K562 (cell line): ENCODE measurements around the gene EHBP1L1. TPM values are rescaled to one million over a fixed set of nuclear protein-coding genes. Genes with fewer than 3 reads are reported as not detected.
A peak's percentile ranks its signal among the peaks of the same experiment; 100 is the strongest.

Experiments used
- ARID1B ChIP-seq: fragments of 450-650 bp; IDR thresholded peaks from 2 replicates; pipeline ENCODE4 v1.6.1; 2016; ENCODE audit warnings: antibody characterized with exemption, mild to moderate bottlenecking, inconsistent platforms
- ASH1L ChIP-seq: fragments of 450-650 bp; IDR thresholded peaks from 2 replicates; pipeline ENCODE4 v1.6.1; 2018; ENCODE audit warnings: borderline replicate concordance, mild to moderate bottlenecking, low read depth; ENCODE audit not compliant: partially characterized antibody
- CTBP1 ChIP-seq: fragments of 450-650 bp; IDR thresholded peaks from 2 replicates; pipeline ENCODE4 v1.6.1; 2016; ENCODE audit warnings: borderline replicate concordance
- ELF4 ChIP-seq: fragments of 450-650 bp; formaldehyde crosslinking; IDR thresholded peaks from 2 replicates; pipeline ENCODE4 v1.4.0; 2022; ENCODE audit warnings: missing genetic modification characterization
- HDAC1 ChIP-seq, 2 experiments: fragments of 450-650 bp; IDR thresholded peaks; 2 replicates each; pipeline ENCODE4 v1.6.1; 2016 to 2017; ENCODE audit warnings: inconsistent platforms in 1 of 2, mild to moderate bottlenecking in 1 of 2, moderate library complexity in 1 of 2
- HSF4 ChIP-seq: fragments of 250-450 bp; sonication (Bioruptor Pico); IDR thresholded peaks from 2 replicates; pipeline ENCODE4 v2.1.2; 2022; ENCODE audit warnings: mild to moderate bottlenecking, moderate library complexity, borderline replicate concordance
- NR2C2 ChIP-seq, 2 experiments: fragments of 200-800 bp in 1 of 2; sonication (Bioruptor generic) in 1 of 2; sonication (generic) in 1 of 2; formaldehyde crosslinking in 1 of 2; IDR thresholded peaks; 2 replicates each; pipeline versions ENCODE4 v1.6.1 to v1.8.0; 2016 to 2022; ENCODE audit warnings: mild to moderate bottlenecking in 1 of 2, missing compliant biosample characterization in 1 of 2, missing genetic modification characterization in 1 of 2, missing genetic modification reagents in 1 of 2
- RAD51 ChIP-seq: fragments of 450-650 bp; IDR thresholded peaks from 2 replicates; pipeline ENCODE4 v1.7.1; 2016; ENCODE audit warnings: low read depth, mild to moderate bottlenecking, borderline replicate concordance
- RB1 ChIP-seq: fragments of 450-650 bp; IDR thresholded peaks from 2 replicates; pipeline ENCODE4 v1.6.1; 2017; ENCODE audit warnings: low read depth, mild to moderate bottlenecking
- SRSF7 ChIP-seq: fragments of 200-400 bp; formaldehyde crosslinking; optimal IDR thresholded peaks from 2 replicates; pipeline ENCODE3; 2017; ENCODE audit warnings: mild to moderate bottlenecking, low read depth, low read length
- TAF9B ChIP-seq: fragments of 450-650 bp; IDR thresholded peaks from 2 replicates; pipeline ENCODE4 v1.6.1; 2018; ENCODE audit warnings: mild to moderate bottlenecking; ENCODE audit not compliant: partially characterized antibody
- TRIM24 ChIP-seq, 2 experiments: fragments of 450-650 bp; IDR thresholded peaks; 2 replicates each; pipeline ENCODE4 v1.6.1; 2016
- polyA plus RNA-seq, 8 experiments: library from polyadenylated mRNA; depleted of rRNA in 4 of 8; stranded (reverse) in 5 of 8; unstranded in 3 of 8; fragments of >200 nt; fragmentation: Nextera tagmentation in 2 of 8; fragmentation: Illumina TruSeq in 1 of 8; extraction: Ambion mirVana in 2 of 8; extraction: Trizol in 1 of 8; gene quantifications; 2 replicates each; pipeline versions ENCODE4 v1.2.1 to v1.2.3, GENCODE V29; 2011 to 2014; ENCODE audit warnings: inconsistent platforms in 1 of 8, missing spikeins in 1 of 8
- total RNA-seq, 7 experiments: library from RNA; depleted of rRNA in 6 of 7; stranded (reverse); fragments of >200 nt in 6 of 7; fragmentation: Illumina TruSeq in 2 of 7; extraction: Trizol in 2 of 7; gene quantifications; 2 replicates each; pipeline versions ENCODE4 v1.2.1 to v1.2.3, GENCODE V29; 2011 to 2021; ENCODE audit warnings: low replicate concordance in 1 of 7
- TF ChIP-seq, protein P1 (sequence below): sonication (generic); formaldehyde crosslinking; IDR thresholded peaks from 2 replicates; pipeline ENCODE4 v1.8.0; 2022; ENCODE audit warnings: mild to moderate bottlenecking, missing genetic modification reagents
- TF ChIP-seq, protein P2 (sequence below): sonication (generic); formaldehyde crosslinking; IDR thresholded peaks from 2 replicates; pipeline ENCODE4 v1.8.0; 2022; ENCODE audit warnings: mild to moderate bottlenecking, missing genetic modification reagents
- TF ChIP-seq, protein P3 (sequence below): sonication (generic); formaldehyde crosslinking; IDR thresholded peaks from 2 replicates; pipeline ENCODE4 v1.9.0; 2022; ENCODE audit warnings: mild to moderate bottlenecking, missing genetic modification reagents

The EHBP1L1 gene
- total and polyA plus RNA-seq, 9 of the 15 experiments (the other 6 are each of a cell fraction or from before 2014, with no cell fraction given): 0.03 to 87.1 (median 26.3) TPM

DNA sequence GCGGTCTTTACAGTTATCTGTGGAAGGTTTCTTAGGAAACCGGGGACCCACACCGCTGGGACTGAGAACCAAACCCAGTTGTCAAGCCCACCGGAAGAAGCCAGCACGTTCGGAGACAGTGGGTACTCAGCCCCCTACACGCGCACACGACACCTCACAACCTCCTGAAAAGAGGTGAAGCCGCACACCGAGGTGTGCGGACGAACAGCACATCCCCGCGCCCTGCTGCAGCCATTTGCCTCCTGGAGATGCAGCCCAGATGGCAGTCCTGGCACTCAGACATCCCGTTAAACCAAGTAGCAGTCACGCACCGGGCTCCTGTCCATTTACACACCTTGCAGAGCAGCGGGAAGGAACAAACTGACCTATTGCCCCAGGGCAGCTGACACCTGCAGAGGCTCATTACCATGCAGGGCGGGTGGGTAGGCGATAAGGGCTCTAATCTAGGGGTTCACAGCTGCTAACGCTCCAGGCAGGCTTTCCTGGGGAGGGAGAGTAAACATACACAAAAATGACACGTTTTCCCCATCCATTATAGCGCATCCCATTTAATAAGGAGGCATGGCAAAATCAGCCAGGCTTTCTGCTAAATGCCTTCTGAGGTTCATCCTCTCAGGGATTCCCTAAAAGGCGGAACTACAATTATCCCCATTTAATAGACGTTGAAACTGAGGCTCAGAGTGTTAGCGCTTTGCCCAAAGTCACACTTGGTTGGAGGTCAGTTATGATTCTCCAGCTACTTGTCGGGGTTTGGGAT lies 864 bp upstream of the EHBP1L1 start (continued):
- TF ChIP-seq, protein P1, sequence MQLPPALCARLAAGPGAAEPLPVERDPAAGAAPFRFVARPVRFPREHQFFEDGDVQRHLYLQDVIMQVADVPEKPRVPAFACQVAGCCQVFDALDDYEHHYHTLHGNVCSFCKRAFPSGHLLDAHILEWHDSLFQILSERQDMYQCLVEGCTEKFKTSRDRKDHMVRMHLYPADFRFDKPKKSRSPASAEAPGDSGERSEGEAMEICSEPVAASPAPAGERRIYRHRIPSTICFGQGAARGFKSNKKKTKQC: no peak
- TF ChIP-seq ASH1L: peak; percentile 32
- peak; percentile 95 for TF ChIP-seq ARID1B
- TF ChIP-seq HSF4 (CRISPR knock-in tag): no peak
- peak; percentile 90 for TF ChIP-seq TAF9B
- TF ChIP-seq HDAC1 (IDR thresholded peaks at IDR 0.05): peak; percentile 60 to 87; a peak in 2 of 4 replicates
- 0 out of 2 replicates have a peak, but pooled peaks have one; percentile 7 for TF ChIP-seq NR2C2 (CRISPR knock-in tag; IDR thresholded peaks at IDR 0.05)
- TF ChIP-seq NR2C2 (tag; IDR thresholded peaks at IDR 0.05): no peak
- TF ChIP-seq ELF4 (CRISPR knock-in tag): no peak
- peak; percentile 91 to 94 for TF ChIP-seq TRIM24 (IDR thresholded peaks at IDR 0.05)
- TF ChIP-seq, protein P2, sequence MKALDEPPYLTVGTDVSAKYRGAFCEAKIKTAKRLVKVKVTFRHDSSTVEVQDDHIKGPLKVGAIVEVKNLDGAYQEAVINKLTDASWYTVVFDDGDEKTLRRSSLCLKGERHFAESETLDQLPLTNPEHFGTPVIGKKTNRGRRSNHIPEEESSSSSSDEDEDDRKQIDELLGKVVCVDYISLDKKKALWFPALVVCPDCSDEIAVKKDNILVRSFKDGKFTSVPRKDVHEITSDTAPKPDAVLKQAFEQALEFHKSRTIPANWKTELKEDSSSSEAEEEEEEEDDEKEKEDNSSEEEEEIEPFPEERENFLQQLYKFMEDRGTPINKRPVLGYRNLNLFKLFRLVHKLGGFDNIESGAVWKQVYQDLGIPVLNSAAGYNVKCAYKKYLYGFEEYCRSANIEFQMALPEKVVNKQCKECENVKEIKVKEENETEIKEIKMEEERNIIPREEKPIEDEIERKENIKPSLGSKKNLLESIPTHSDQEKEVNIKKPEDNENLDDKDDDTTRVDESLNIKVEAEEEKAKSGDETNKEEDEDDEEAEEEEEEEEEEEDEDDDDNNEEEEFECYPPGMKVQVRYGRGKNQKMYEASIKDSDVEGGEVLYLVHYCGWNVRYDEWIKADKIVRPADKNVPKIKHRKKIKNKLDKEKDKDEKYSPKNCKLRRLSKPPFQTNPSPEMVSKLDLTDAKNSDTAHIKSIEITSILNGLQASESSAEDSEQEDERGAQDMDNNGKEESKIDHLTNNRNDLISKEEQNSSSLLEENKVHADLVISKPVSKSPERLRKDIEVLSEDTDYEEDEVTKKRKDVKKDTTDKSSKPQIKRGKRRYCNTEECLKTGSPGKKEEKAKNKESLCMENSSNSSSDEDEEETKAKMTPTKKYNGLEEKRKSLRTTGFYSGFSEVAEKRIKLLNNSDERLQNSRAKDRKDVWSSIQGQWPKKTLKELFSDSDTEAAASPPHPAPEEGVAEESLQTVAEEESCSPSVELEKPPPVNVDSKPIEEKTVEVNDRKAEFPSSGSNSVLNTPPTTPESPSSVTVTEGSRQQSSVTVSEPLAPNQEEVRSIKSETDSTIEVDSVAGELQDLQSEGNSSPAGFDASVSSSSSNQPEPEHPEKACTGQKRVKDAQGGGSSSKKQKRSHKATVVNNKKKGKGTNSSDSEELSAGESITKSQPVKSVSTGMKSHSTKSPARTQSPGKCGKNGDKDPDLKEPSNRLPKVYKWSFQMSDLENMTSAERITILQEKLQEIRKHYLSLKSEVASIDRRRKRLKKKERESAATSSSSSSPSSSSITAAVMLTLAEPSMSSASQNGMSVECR (CRISPR knock-in tag): no peak; the same call in 1 of the 2 replicates
- no peak for TF ChIP-seq RAD51
- no peak for TF ChIP-seq SRSF7
- 0 out of 2 replicates have a peak, but pooled peaks have one; percentile 14 for TF ChIP-seq RB1
- peak; percentile 82; the same call in 1 of the 2 replicates for TF ChIP-seq CTBP1
- TF ChIP-seq, protein P3, sequence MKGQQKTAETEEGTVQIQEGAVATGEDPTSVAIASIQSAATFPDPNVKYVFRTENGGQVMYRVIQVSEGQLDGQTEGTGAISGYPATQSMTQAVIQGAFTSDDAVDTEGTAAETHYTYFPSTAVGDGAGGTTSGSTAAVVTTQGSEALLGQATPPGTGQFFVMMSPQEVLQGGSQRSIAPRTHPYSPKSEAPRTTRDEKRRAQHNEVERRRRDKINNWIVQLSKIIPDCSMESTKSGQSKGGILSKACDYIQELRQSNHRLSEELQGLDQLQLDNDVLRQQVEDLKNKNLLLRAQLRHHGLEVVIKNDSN (CRISPR knock-in tag): 0 out of 2 replicates have a peak, but pooled peaks have one; percentile 6
